Globus pallidus (tissue), 1 donor: Measurements from ENCODE around the gene KRT7.
"Not testable (repeated sequence)": the region's sequence is repeated elsewhere in the genome, so short reads cannot be mapped to it uniquely, and the experiment has no call there.

Experiments
- DNase-seq: peaks from one replicate; pipeline ENCODE4 v3.0.0-alpha.2; 2015; ENCODE audit warnings: low spot score

KRT7 gene

GRCh38 chr12:52255926-52256583 lies 23.0 kb downstream of the KRT7 start:
- DNase-seq, result no peak

DNA sequence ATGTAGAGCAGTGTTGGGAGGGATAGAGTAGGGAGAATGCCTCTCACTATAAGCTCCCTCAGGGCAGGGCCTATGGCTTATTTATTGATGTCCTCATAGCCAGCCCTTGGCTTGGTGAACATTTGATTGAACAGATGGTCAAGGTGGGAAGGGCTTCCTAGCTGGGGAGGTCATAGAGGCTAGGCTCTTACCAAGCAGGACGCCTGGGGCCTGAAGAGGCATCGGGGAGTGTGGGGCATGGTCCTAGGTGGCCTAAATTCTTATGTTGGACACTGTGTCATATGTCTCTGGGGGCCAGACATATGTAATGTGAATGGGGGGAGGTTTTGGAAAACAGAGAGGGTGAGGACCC lies 23.5 kb downstream of the KRT7 start:
- DNase-seq, result no peak

- DNase-seq, result no peak
These were observed 24.1 kb downstream of the KRT7 start for GRCh38 chr12:52257074-52257551.

DNA sequence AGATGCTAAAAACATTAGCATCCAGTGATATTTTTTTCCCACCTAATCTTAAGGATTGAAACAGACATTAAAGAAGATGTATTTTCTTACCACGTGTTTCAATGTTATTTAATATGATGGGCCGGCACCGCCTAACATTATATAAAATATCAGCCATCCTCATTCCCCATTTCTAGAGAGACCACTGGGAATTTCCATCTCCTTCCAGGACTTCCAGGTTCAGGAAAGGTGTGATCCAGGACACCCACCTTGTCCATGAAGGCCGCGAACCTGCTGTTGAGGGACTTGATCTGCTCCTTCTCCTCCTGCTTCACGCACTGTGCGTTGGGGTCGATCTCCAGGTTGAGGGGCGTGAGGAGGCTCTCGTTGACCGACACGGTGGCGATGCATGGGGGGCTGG lies 24.9 kb downstream of the KRT7 start:
- DNase-seq, result not testable (repeated sequence)

DNA sequence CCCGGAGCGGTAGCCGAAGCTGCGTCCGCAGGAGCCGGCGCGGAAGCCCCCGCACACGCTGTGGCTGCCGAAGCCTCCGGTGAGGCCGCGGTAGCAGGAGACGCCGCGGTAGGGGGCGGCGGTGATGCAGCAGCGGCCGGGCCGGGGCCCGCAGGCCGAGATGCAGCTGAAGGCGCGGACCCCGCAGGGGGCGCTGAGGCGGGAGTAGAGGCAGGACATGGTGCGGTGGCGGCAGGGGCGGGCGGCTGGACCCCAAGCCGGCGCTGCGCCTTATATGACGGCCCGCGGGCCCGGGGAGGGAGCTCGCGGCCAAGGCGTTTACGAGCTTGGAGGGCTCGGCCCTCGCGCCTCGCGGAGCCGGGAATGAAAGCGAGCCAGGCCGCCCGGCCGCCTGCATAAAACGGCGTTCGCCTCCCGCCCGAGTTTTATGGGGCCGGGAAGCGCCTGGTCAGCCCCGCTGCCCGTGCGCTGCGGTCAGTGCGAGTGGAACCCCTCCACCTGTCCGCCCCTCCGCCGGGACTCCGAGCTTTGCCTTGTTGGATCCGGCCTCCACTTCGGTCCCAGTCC lies 25.4 kb downstream of the KRT7 start:
- no peak for DNase-seq

DNA sequence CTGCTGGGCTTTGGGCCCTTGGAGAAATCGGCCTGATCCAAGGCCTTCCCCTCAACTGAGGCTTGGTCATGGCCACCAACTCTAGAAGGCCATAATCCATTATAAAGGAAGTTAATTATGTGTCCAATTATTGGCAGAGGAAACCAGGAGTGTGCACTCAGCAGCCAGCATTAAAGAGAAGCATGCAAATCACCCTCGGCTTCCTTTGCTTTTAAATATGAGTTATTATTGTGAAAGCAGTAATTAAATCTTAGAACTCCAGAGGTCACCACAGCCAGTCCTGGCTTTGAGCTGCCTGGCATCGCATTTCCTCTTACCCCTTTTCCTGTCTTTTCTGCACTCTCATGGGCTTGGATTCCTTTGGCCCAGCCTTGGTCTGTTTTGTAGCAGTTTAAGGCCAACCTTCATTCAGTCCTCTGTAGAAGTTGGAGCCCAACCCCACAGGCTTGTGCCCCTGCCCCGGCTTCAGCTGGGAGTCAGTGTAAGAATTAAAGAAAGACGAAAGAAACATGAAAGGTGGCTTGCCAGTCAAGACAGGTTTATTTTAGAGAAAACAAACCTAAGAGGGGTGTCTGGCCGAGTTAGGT lies 26.7 kb downstream of the KRT7 start:
- DNase-seq, result no peak

DNA sequence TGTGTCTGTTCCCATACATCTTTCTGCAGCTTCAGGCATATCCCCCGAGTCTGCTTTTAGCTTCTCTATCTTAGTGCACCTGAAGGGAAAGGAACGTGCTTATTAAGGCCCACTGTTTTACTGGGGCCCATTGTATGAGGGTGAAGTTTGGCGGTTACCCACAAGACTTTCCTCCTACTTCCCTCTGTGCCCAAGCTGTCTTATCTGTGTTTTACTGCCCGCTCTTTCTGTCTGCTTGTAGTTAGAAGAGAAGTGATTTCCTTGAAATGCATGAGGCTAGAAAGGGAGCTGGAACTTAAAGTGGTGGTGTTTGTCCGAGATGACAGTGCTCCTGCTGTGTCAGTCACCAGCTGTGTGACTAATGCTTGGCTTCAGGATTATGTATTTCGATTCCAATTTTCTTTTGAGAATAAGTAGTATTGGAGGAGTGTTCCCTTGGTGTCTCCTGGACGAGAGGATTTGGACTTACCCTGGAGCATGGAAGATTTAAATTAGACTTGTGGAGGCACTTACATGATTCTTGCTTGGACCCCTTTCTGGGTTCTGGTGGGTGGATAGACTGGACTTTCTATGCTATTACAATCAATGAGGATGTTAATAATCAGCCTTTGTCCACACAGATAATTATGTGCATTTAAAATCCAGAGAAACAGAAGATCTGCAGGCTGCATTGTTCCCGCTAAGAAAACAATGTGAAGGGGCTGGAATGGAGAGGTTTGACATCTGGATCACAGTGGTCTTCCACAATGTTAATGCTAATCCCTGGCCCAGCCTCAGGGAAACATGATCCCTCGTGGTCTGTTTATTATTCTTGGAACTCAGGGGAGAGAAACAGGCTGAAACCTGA lies 27.5 kb downstream of the KRT7 start:
- peak; percentile 76 for DNase-seq

DNA sequence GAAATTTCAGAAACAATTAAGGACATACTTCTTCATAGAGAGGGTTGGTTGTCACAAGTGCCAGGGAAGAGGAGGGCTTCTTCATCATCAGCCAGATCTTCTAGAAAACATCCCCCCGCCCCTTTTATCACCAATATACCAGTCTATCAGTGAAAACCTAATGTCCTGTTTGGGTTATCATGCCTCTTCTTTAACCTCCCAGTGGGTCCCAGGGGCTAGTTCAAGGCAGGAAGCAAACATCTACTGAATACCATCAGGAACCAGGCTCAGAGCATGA lies 28.1 kb downstream of the KRT7 start:
- DNase-seq, result no peak

GRCh38 chr12:52262286-52262685 lies 29.2 kb downstream of the KRT7 start:
- no peak for DNase-seq

- no peak for DNase-seq
These were observed 30.9 kb downstream of the KRT7 start for GRCh38 chr12:52263761-52264434.

DNA sequence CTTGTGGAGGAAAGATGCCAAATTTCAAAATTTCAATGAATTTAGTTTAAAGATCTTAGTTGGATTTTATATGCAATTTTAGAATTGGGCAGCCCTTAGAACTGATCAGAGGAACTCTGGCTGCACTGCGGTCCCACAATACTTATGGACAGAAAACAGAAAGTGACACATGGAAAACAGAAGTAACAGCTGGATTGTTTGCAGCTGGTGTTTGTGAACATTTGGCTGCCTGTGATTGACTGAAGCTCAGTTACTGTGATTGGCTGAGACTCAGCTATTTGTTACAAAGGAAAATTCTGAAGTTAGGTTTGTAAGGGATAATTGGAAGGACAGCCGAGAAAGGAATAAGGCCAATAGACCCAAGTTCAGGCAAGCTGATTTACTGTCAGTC lies 31.4 kb downstream of the KRT7 start:
- peak; percentile 76 for DNase-seq

GRCh38 chr12:52266514-52266913 lies 33.5 kb downstream of the KRT7 start:
- DNase-seq, result no peak

DNA sequence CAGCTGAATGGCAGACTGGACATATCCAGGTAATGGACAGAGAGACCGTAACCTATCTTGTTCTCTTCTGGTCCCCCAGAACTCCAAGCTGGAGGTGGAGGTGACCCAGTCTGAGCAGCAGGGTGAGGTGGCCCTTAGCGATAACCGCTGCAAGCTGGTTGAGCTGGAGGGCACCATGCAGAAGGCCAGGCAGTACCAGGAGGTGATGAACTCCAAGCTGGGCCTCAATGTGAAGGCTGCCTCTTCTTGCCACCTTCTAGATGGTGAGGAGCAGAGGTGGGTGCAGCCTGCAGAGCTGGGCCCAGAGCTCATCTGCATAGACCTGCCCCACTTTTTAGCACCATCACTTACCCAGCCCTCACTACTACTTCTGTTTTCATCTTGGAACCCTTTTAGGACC lies 34.2 kb downstream of the KRT7 start:
- no peak for DNase-seq

DNA sequence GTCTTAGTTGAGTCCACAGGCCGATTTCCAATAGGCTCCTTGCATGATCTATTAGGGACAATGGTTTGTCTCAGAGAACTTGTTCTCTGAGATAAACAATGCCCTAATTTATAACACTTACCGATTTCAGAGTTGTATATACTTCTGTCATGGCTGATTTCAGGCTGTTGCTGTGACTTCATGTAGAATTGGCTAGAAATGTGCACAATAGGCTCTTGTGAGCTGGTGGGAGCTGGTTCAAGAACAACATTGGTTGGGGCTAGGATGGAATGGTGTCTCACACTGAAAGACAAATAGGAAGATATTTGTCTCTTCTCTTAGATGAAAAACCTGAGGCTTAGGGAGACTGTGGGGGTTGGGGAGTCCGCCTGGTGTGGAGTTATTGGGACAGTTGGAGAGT lies 34.7 kb downstream of the KRT7 start:
- DNase-seq, result peak; percentile 78

- DNase-seq, result no peak
These were observed 35.2 kb downstream of the KRT7 start for GRCh38 chr12:52268212-52268611.

DNA sequence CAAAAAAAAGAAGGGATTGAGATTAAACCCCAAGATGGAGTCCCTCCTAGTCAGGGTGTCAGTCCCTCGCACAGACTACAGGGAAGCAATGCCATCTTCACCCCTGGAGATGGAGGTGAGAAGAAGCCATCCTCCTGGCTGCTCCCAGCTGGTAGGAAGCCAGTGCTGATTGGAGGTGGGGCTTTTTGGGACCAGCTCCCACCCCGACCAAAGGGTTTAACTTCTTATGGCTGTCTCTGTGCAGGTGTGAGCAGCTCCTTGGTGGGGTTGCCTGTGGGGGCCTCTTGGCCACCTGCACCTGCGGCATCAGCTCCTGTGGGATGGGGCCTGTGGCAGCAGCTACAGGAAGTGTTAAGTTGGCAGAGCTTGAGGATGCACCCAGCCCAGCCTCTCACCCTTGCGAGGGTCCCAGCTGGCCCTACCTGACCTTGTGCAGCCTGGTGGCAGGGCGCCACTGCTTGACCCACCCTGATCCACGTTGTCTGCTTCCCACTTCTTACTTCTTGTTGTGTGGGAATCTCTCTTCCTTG lies 37.6 kb downstream of the KRT7 start:
- DNase-seq, result no peak

DNA sequence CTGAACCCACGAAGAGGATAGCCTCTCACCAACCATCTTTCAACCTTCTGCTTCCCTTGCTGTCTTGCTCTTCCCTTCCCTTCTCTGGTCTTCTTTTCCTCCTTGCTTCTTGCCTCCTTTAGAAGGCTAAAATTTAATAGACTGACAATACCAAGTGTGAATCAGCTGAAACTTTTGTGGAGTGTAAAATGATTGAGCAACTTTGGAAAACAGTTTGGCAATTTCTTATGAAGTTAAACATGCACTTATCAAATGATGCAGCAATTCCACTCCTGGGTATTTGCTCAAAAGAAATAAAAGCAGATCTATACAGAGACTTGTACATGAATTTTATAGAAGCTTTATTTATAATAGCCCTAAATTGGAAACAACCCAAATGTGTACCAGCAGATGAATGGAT lies 38.1 kb downstream of the KRT7 start:
- DNase-seq, result no peak

- no peak for DNase-seq
These were observed 41.6 kb downstream of the KRT7 start, which contains the start of gene KRT86 for GRCh38 chr12:52274521-52275120. TSS of gene KRT86 (plus strand) at chr12:52274645. CDS start at chr12:52301917, 27,272 bp downstream.

DNA sequence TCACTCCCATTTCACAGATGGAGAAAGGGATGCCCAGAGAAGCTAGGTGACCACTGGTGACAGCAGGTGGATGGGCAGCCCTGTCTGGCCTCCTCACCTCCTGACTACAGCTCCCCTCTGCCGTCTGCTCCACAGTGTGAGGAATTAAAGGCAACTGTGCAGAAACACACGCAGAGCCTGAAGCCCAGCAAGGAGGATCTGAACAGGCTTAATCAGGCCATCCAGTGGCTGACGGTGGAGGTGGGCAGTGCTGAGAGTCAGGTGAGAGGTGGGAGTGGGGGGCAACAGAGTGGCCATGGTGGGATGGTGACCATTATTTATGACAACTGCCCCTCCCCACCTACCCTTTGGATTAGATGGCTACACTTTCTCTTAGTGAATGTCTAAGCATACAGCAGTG lies 42.6 kb downstream of the KRT7 start:
- DNase-seq, result no peak

DNA sequence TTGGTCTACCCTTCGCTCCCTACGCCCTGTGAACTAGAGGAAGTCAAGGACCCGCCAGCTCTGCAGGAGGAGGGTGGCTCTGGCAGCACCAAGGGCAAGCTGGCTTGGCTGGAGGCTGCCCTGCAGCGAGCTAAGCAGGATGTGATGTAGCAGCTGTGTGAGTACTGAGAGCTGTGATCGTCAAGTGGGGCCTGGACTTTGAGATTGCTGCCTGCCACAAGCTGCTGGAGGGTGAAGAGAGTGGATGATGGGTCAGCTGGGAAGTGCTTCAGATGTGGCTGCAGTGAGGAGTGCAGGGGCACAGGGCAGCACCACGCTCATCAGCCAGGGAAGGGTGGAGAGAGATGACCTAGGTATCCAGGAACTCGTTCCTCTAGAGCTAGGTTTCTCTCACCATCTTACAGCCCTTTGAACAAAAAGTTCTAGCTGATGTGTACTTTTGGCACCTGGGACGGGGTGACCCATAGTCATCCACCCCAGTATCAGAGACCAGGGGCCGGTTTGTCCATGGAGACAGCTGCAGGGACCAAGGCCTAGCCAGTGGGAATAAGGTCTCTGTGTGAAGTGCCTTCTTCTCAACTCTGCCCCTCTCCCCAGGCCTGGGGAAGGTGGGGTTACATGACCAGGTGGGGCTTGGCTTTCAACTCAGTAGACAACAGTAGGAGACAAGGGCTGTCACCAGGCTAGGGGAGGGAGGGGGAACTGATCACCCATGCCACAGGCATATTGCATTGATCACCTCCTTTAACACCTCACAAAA lies 44.6 kb downstream of the KRT7 start:
- no peak for DNase-seq
